Cardiac muscle cell (in vitro differentiated cells and primary cell): ENCODE measurements around the gene MYBPC3. TPM values are rescaled to one million over a fixed set of nuclear protein-coding genes. Genes with fewer than 3 reads are reported as not detected.

ENCODE experiments used
- DNase-seq, 2 donors: peaks; one replicate each; pipeline versions ENCODE4 v3.0.0 to v3.0.0-alpha.2; 2010 to 2017; ENCODE audit warnings: low read depth in 1 of 2, low spot score in 1 of 2
- H3K27ac ChIP-seq: fragments of 200-600 bp; sonication (generic); 2 replicates; pipeline ENCODE4 v1.5.1; 2016
- H3K27me3 ChIP-seq: fragments of 200-600 bp; sonication (generic); 2 replicates; pipeline ENCODE4 v1.6.0; 2016; ENCODE audit warnings: control low read depth
- H3K36me3 ChIP-seq: fragments of 200-600 bp; sonication (generic); 2 replicates; pipeline ENCODE4 v1.5.1; 2016; ENCODE audit warnings: control low read depth
- H3K4me1 ChIP-seq: fragments of 200-600 bp; sonication (generic); 2 replicates; pipeline ENCODE4 v1.8.1; 2017; ENCODE audit warnings: low read depth, mild to moderate bottlenecking, mixed run types
- H3K4me3 ChIP-seq: fragments of 200-600 bp; sonication (generic); 2 replicates; pipeline ENCODE4 v1.5.1; 2016; ENCODE audit warnings: mild to moderate bottlenecking
- H3K9me3 ChIP-seq: fragments of 200-600 bp; sonication (generic); 2 replicates; pipeline ENCODE4 v1.5.1; 2017; ENCODE audit warnings: low read depth, mild to moderate bottlenecking, control low read depth
- polyA plus RNA-seq: library from polyadenylated mRNA; unstranded; fragments of >200 nt; fragmentation: Nextera tagmentation; extraction: Ambion mirVana; gene quantifications from 2 replicates; pipeline ENCODE4 v1.2.1, GENCODE V29; 2016
- total RNA-seq: library from RNA; depleted of rRNA; stranded (reverse); fragments of >200 nt; gene quantifications from 2 replicates; pipeline ENCODE4 v1.2.3, GENCODE V29; 2016
- TF ChIP-seq, protein P1 (sequence below): IDR thresholded peaks from 2 replicates; pipeline ENCODE4 v1.5.1; 2012; ENCODE audit warnings: low read depth, mild to moderate bottlenecking, low read length

The MYBPC3 gene
- total RNA-seq: 489 and 605 TPM in 2 replicates
- polyA plus RNA-seq: 476 and 751 TPM in 2 replicates

DNA sequence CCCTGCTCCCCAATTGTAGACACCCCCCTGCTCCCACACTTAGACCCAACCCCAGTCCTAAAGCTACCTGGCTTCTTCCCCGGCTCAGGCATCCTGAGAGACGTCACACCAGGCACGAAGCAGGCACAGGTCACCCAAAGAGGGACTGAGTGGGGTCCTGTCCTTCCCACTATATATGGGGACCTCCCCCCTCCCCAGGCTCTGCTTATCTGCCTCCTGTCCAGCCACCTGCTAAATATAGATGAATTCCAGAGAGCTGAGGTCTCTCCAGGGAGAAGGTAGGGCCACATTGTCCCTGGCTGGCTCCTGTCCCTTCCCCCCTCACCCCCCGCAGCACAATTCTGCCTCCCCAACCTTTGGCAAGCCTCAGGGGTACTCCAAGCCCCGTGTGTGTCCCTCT, at the start of gene MYBPC3:
Gene MYBPC3 (minus strand): TSS at position 147 of the 400 bp plus-strand sequence. CDS start 55 bp downstream, at position 92.
- peak within 1 kb of the TSS; percentile 96 for H3K27ac ChIP-seq
- H3K4me1 ChIP-seq: peaks cover 53% of the 10 kb centered on the region
- TF ChIP-seq, protein P1, sequence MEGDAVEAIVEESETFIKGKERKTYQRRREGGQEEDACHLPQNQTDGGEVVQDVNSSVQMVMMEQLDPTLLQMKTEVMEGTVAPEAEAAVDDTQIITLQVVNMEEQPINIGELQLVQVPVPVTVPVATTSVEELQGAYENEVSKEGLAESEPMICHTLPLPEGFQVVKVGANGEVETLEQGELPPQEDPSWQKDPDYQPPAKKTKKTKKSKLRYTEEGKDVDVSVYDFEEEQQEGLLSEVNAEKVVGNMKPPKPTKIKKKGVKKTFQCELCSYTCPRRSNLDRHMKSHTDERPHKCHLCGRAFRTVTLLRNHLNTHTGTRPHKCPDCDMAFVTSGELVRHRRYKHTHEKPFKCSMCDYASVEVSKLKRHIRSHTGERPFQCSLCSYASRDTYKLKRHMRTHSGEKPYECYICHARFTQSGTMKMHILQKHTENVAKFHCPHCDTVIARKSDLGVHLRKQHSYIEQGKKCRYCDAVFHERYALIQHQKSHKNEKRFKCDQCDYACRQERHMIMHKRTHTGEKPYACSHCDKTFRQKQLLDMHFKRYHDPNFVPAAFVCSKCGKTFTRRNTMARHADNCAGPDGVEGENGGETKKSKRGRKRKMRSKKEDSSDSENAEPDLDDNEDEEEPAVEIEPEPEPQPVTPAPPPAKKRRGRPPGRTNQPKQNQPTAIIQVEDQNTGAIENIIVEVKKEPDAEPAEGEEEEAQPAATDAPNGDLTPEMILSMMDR: no peak
- peak in 1 of 2 donors; percentile 87 for DNase-seq
- H3K36me3 ChIP-seq: peaks cover 10% of the 10 kb centered on the region
- no peaks in the 10 kb centered on the region for H3K27me3 ChIP-seq
- peak within 1 kb of the TSS; percentile 30 for H3K4me3 ChIP-seq
- no peaks in the 10 kb centered on the region for H3K9me3 ChIP-seq

- no peaks in the 10 kb centered on the region for H3K36me3 ChIP-seq
- DNase-seq: no peak
- H3K4me3 ChIP-seq: peak overlapping the region; percentile 22
- TF ChIP-seq, protein P1: no peak
- H3K4me1 ChIP-seq: peaks cover 10% of the 10 kb centered on the region
- H3K27me3 ChIP-seq: no peaks in the 10 kb centered on the region
- peak overlapping the region; percentile 83 for H3K27ac ChIP-seq
- no peaks in the 10 kb centered on the region for H3K9me3 ChIP-seq
Observed at GRCh38 chr11:47400768-47401279, 48.3 kb upstream of the MYBPC3 start.

GRCh38 chr11:47399860-47400767, 47.6 kb upstream of the MYBPC3 start:
- Histone ChIP-seq H3K27me3 (no peaks in the 10 kb centered on the region), H3K27ac (peak overlapping the region; percentile 83), H3K4me3 (peak overlapping the region; percentile 22), H3K4me1 (peaks cover 10% of the 10 kb centered on the region), H3K9me3 (no peaks in the 10 kb centered on the region), H3K36me3 (no peaks in the 10 kb centered on the region)
- TF ChIP-seq, protein P1: no peak
- peak in 1 of 2 donors; percentile 24 for DNase-seq

DNA sequence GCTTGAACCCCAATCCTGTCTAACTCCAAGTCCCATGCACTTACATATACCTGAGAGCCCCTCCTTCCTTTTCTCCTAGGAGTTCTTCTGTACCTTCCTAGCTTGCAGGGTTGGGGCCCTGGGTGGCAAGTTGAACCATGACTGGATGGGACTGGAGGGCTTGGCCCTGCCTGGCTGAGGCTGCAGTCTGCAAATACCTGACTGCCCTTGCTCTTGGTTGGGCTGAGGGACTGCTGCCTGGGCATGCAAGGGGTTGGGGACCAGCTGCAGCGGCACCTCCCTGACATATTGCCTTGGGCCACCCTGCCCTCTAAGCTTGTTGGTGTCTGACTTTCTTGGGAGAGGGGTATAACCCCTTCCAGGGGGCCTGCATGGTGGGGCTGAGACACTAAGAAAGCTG, 46.0 kb upstream of the MYBPC3 start:
- Histone ChIP-seq H3K4me1 (peaks cover 14% of the 10 kb centered on the region), H3K9me3 (no peaks in the 10 kb centered on the region), H3K36me3 (no peaks in the 10 kb centered on the region), H3K27ac (no peak overlapping the region), H3K27me3 (no peaks in the 10 kb centered on the region), H3K4me3 (no peak overlapping the region)
- DNase-seq: no peak
- TF ChIP-seq, protein P1: no peak

GRCh38 chr11:47398011-47398410, 45.5 kb upstream of the MYBPC3 start:
- H3K36me3 ChIP-seq: no peaks in the 10 kb centered on the region
- H3K4me3 ChIP-seq: no peak overlapping the region
- H3K4me1 ChIP-seq: peaks cover 19% of the 10 kb centered on the region
- no peak overlapping the region for H3K27ac ChIP-seq
- TF ChIP-seq, protein P1: no peak
- DNase-seq: no peak
- H3K27me3 ChIP-seq: no peaks in the 10 kb centered on the region
- no peaks in the 10 kb centered on the region for H3K9me3 ChIP-seq
